Measurements from ENCODE around the gene TMEM184A. TPM values are rescaled to one million over a fixed set of nuclear protein-coding genes. Genes with fewer than 3 reads are reported as not detected.

TMEM184A gene
- total and polyA plus RNA-seq, 2 experiments from 2014 or later = 14.5 to 24.7 TPM

GRCh38 chr7:1550005-1550845, 5.8 kb downstream of the TMEM184A start:
- no peak overlapping the region for H3K27ac ChIP-seq
- no peaks in the 10 kb centered on the region for H3K27me3 ChIP-seq
- TF ChIP-seq EZH2 (IDR thresholded peaks at IDR 0.05; ENCODE audit: borderline replicate concordance) (no peak), EZH2phosphoT487 (IDR thresholded peaks at IDR 0.05; ENCODE audit: low read depth, severe bottlenecking, unreplicated experiment) (no peak)
- TF ChIP-seq, protein P1, sequence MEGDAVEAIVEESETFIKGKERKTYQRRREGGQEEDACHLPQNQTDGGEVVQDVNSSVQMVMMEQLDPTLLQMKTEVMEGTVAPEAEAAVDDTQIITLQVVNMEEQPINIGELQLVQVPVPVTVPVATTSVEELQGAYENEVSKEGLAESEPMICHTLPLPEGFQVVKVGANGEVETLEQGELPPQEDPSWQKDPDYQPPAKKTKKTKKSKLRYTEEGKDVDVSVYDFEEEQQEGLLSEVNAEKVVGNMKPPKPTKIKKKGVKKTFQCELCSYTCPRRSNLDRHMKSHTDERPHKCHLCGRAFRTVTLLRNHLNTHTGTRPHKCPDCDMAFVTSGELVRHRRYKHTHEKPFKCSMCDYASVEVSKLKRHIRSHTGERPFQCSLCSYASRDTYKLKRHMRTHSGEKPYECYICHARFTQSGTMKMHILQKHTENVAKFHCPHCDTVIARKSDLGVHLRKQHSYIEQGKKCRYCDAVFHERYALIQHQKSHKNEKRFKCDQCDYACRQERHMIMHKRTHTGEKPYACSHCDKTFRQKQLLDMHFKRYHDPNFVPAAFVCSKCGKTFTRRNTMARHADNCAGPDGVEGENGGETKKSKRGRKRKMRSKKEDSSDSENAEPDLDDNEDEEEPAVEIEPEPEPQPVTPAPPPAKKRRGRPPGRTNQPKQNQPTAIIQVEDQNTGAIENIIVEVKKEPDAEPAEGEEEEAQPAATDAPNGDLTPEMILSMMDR (IDR thresholded peaks at IDR 0.05; ENCODE audit: poor library complexity) = no peak
- peaks cover 4% of the 10 kb centered on the region for H3K79me2 ChIP-seq
- no peaks in the 10 kb centered on the region for H3K4me1 ChIP-seq (ENCODE audit: insufficient read depth)
- no peaks in the 10 kb centered on the region for H3K9me2 ChIP-seq (replicated peaks; ENCODE audit: insufficient read depth)
- H3K4me2 ChIP-seq = no peak overlapping the region
- H3K36me3 ChIP-seq (replicated peaks; ENCODE audit: insufficient read depth, low read depth) = no peaks in the 10 kb centered on the region
- DNase-seq (ENCODE audit: low spot score) = no peak
- no peak overlapping the region for H3K4me3 ChIP-seq
- H3K9me3 ChIP-seq (ENCODE audit: low read depth) = no peaks in the 10 kb centered on the region
- 88% methylated on average over 35 of the region's 42 CpGs for WGBS (ENCODE audit: low lambda C conversion rate, missing lambda C conversion rate)
- H4K20me1 ChIP-seq (ENCODE audit: insufficient read depth, poor library complexity, severe bottlenecking) = no peaks in the 10 kb centered on the region
- no peak overlapping the region for H2AFZ ChIP-seq

DNA sequence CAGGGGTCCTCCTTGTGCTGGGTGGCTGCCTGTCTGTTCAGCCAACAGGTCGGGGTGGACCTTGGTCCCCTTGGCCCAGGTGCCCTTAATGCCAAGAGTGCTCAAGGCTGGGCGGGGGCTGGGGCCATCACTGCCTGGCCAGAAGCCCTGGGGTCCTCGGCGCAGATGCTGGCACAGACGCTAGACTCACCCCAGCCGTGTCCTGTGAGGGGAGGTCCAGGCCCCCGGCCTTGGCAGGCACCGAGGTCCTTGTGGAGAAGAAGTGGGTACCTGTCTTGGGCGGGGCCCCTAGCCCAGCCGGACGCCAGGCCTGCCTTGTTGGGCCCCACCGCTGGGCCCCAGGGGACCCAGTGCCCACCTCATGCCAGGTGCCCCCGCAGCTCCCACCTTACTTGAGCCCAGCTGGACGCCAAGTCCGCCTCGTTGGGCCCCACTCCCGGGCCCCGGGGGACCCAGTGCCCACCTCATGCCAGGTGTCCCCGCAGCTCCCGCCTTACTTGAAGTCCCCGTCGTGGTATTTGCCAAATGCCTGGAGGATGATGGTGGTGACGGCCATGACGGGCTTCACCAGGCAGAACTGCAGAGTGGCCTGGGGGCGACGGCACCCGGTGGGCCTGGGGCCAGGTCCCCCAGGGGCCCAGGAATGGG, 6.5 kb downstream of the TMEM184A start:
- Histone ChIP-seq H3K4me2 (no peak overlapping the region), H3K36me3 (replicated peaks; ENCODE audit: insufficient read depth, low read depth) (no peaks in the 10 kb centered on the region), H3K27ac (no peak overlapping the region), H3K9me3 (ENCODE audit: low read depth) (no peaks in the 10 kb centered on the region), H3K4me1 (ENCODE audit: insufficient read depth) (no peaks in the 10 kb centered on the region), H3K4me3 (no peak overlapping the region), H4K20me1 (ENCODE audit: insufficient read depth, poor library complexity, severe bottlenecking) (no peaks in the 10 kb centered on the region), H2AFZ (no peak overlapping the region), H3K79me2 (no peaks in the 10 kb centered on the region), H3K27me3 (no peaks in the 10 kb centered on the region), H3K9me2 (replicated peaks; ENCODE audit: insufficient read depth) (no peaks in the 10 kb centered on the region)
- no peak for DNase-seq (ENCODE audit: low spot score)
- TF ChIP-seq EZH2 (IDR thresholded peaks at IDR 0.05; ENCODE audit: borderline replicate concordance) (no peak), EZH2phosphoT487 (IDR thresholded peaks at IDR 0.05; ENCODE audit: low read depth, severe bottlenecking, unreplicated experiment) (no peak)
- TF ChIP-seq, protein P1 (IDR thresholded peaks at IDR 0.05; ENCODE audit: poor library complexity) = no peak
- WGBS (ENCODE audit: low lambda C conversion rate, missing lambda C conversion rate) = 98% methylated on average over 27 of the region's 27 CpGs

- Histone ChIP-seq H3K4me3 (no peak overlapping the region), H3K4me2 (no peak overlapping the region), H3K36me3 (replicated peaks; ENCODE audit: insufficient read depth, low read depth) (no peaks in the 10 kb centered on the region), H3K9me2 (replicated peaks; ENCODE audit: insufficient read depth) (no peaks in the 10 kb centered on the region), H3K9me3 (ENCODE audit: low read depth) (no peaks in the 10 kb centered on the region), H4K20me1 (ENCODE audit: insufficient read depth, poor library complexity, severe bottlenecking) (no peaks in the 10 kb centered on the region), H2AFZ (no peak overlapping the region), H3K27me3 (no peaks in the 10 kb centered on the region), H3K4me1 (ENCODE audit: insufficient read depth) (no peaks in the 10 kb centered on the region), H3K79me2 (no peaks in the 10 kb centered on the region), H3K27ac (no peak overlapping the region)
- no peak for DNase-seq (ENCODE audit: low spot score)
- WGBS (ENCODE audit: low lambda C conversion rate, missing lambda C conversion rate) = 91% methylated on average over 14 of the region's 14 CpGs
- TF ChIP-seq EZH2phosphoT487 (IDR thresholded peaks at IDR 0.05; ENCODE audit: low read depth, severe bottlenecking, unreplicated experiment) (no peak), EZH2 (IDR thresholded peaks at IDR 0.05; ENCODE audit: borderline replicate concordance) (no peak)
- TF ChIP-seq, protein P1 (IDR thresholded peaks at IDR 0.05; ENCODE audit: poor library complexity) = no peak
Observed at GRCh38 chr7:1548944-1549343, 7.1 kb downstream of the TMEM184A start.

All from hepatocyte (in vitro differentiated cells).